GM13976 (cell line): Measurements from ENCODE around the gene HS3ST6.
A peak's percentile ranks its signal among the peaks of the same experiment; 100 is the strongest.

Experiments
- DNase-seq: peaks from one replicate; pipeline ENCODE4 v3.0.0; 2012; ENCODE audit warnings: low spot score
- CTCF ChIP-seq: IDR thresholded peaks from 2 replicates; pipeline ENCODE4 v1.5.1; 2012; ENCODE audit warnings: borderline replicate concordance, mild to moderate bottlenecking; ENCODE audit not compliant: insufficient read depth; ENCODE audit errors: extremely low read depth, missing control alignments, control extremely low read depth
- in situ Hi-C: fragments of 300-500 bp; cut with MboI; formaldehyde crosslinking; loops from one replicate; pipeline ENCODE4 v1.12.0; 2022; ENCODE audit warnings: low sequenced_read_pairs, mixed read lengths, inconsistent platforms; ENCODE audit not compliant: unreplicated experiment

Gene HS3ST6

GRCh38 chr16:1874854-1875253 lies 43.4 kb downstream of the HS3ST6 start:
- in situ Hi-C loops, result no loop called here
- no peak for DNase-seq
- no peak for TF ChIP-seq CTCF

GRCh38 chr16:1871974-1872635 lies 46.1 kb downstream of the HS3ST6 start, which contains the start of gene MEIOB:
MEIOB (minus strand) TSS chr16:1872164; CDS start chr16:1868175, 3,989 bp downstream.
- peak; percentile 40 for DNase-seq
- TF ChIP-seq CTCF, result no peak
- in situ Hi-C loops, result no loop called here

GRCh38 chr16:1870365-1871082 lies 47.7 kb downstream of the HS3ST6 start:
- DNase-seq, result no peak
- TF ChIP-seq CTCF, result no peak
- in situ Hi-C loops, result no loop called here

GRCh38 chr16:1865902-1866690 lies 52.1 kb downstream of the HS3ST6 start:
- no peak for DNase-seq

GRCh38 chr16:1863681-1864460 lies 54.3 kb downstream of the HS3ST6 start:
- in situ Hi-C loops, result loop anchor here (10.0 kb wide), 1 partner anchor 71 kb away; no protein-coding TSS in a partner anchor
- TF ChIP-seq CTCF, result peak; percentile 15
- no peak for DNase-seq

More at GRCh38 chr16:1865902-1866690, 52.1 kb downstream of the HS3ST6 start:
- no peak for TF ChIP-seq CTCF
- in situ Hi-C loops, result loop anchor here (10.0 kb wide), 1 partner anchor 69 kb away; no protein-coding TSS in a partner anchor
